Measurements from ENCODE around the gene ELOVL6. TPM values are rescaled to one million over a fixed set of nuclear protein-coding genes. Genes with fewer than 3 reads are reported as not detected.
A peak's percentile ranks its signal among the peaks of the same experiment; 100 is the strongest.

Gene ELOVL6
- total RNA-seq, 2 experiments from 2014 or later, result 8.5 to 9.7 TPM

- DNase-seq, result no peak
- H3K27ac Mint-ChIP-seq, result no peak overlapping the region
- CTCF ChIA-PET, result no interaction called here
- peaks cover 8% of the 10 kb centered on the region for H3K9me3 Mint-ChIP-seq
- H3K4me3 Mint-ChIP-seq, result no peak overlapping the region
- intact Hi-C loops (cut with micrococcal nuclease), result no loop called here
- POLR2A ChIA-PET, result no interaction called here
- peaks cover 6% of the 10 kb centered on the region for H3K36me3 Mint-ChIP-seq
- H3K27me3 Mint-ChIP-seq, result no peaks in the 10 kb centered on the region
- H3K4me1 Mint-ChIP-seq (ENCODE audit: low read depth), result peaks cover 2% of the 10 kb centered on the region
Measured at GRCh38 chr4:110075891-110076290, 122.5 kb downstream of the ELOVL6 start.

- peaks cover 2% of the 10 kb centered on the region for H3K4me1 Mint-ChIP-seq (ENCODE audit: low read depth)
- no peaks in the 10 kb centered on the region for H3K27me3 Mint-ChIP-seq
- H3K9me3 Mint-ChIP-seq, result peaks cover 8% of the 10 kb centered on the region
- DNase-seq, result no peak
- ChIA-PET CTCF (no interaction called here), POLR2A (interaction anchor here (0.5 kb wide), 1 partner anchor 18 kb away, joined by 4 read pairs; no protein-coding TSS in a partner anchor)
- no peak overlapping the region for H3K27ac Mint-ChIP-seq
- intact Hi-C loops (cut with micrococcal nuclease), result no loop called here
- H3K36me3 Mint-ChIP-seq, result peaks cover 6% of the 10 kb centered on the region
- no peak overlapping the region for H3K4me3 Mint-ChIP-seq
Measured at GRCh38 chr4:110075083-110075738, 123.2 kb downstream of the ELOVL6 start.

GRCh38 chr4:110074570-110074969, 123.8 kb downstream of the ELOVL6 start:
- H3K27me3 Mint-ChIP-seq, result no peaks in the 10 kb centered on the region
- no peak for DNase-seq
- CTCF ChIA-PET, result no interaction called here
- H3K4me1 Mint-ChIP-seq (ENCODE audit: low read depth), result peaks cover 2% of the 10 kb centered on the region
- H3K36me3 Mint-ChIP-seq, result peaks cover 5% of the 10 kb centered on the region
- no peak overlapping the region for H3K27ac Mint-ChIP-seq
- no peak overlapping the region for H3K4me3 Mint-ChIP-seq
- H3K9me3 Mint-ChIP-seq, result peaks cover 8% of the 10 kb centered on the region
- intact Hi-C loops (cut with micrococcal nuclease), result no loop called here
- POLR2A ChIA-PET, result interaction anchor here (0.5 kb wide), 1 partner anchor 17 kb away, joined by 4 read pairs; no protein-coding TSS in a partner anchor

GRCh38 chr4:110073053-110073845, 125.2 kb downstream of the ELOVL6 start:
- Mint-ChIP-seq H3K4me3 (no peak overlapping the region), H3K27me3 (no peaks in the 10 kb centered on the region), H3K9me3 (peaks cover 8% of the 10 kb centered on the region), H3K4me1 (ENCODE audit: low read depth) (peaks cover 2% of the 10 kb centered on the region), H3K36me3 (peaks cover 2% of the 10 kb centered on the region), H3K27ac (no peak overlapping the region)
- POLR2A ChIA-PET, result no interaction called here
- intact Hi-C loops (cut with micrococcal nuclease), result no loop called here
- no peak for DNase-seq
- CTCF ChIA-PET, result no interaction called here

GRCh38 chr4:110071466-110071865, 126.9 kb downstream of the ELOVL6 start:
- intact Hi-C loops (cut with micrococcal nuclease), result no loop called here
- Mint-ChIP-seq H3K27ac (no peak overlapping the region), H3K4me3 (no peak overlapping the region), H3K9me3 (no peaks in the 10 kb centered on the region), H3K4me1 (ENCODE audit: low read depth) (peaks cover 2% of the 10 kb centered on the region), H3K36me3 (no peaks in the 10 kb centered on the region), H3K27me3 (no peaks in the 10 kb centered on the region)
- ChIA-PET CTCF (no interaction called here), POLR2A (no interaction called here)
- DNase-seq, result no peak

- no peaks in the 10 kb centered on the region for H3K9me3 Mint-ChIP-seq
- intact Hi-C loops (cut with micrococcal nuclease), result no loop called here
Measured at GRCh38 chr4:110068248-110068647, 130.2 kb downstream of the ELOVL6 start.

GRCh38 chr4:110064934-110065333, 133.5 kb downstream of the ELOVL6 start:
- H3K27ac Mint-ChIP-seq, result no peak overlapping the region
- peaks cover 12% of the 10 kb centered on the region for H3K4me1 Mint-ChIP-seq (ENCODE audit: low read depth)
- no peak overlapping the region for H3K4me3 Mint-ChIP-seq
- H3K9me3 Mint-ChIP-seq, result no peaks in the 10 kb centered on the region
- intact Hi-C loops (cut with micrococcal nuclease), result no loop called here
- no peaks in the 10 kb centered on the region for H3K27me3 Mint-ChIP-seq
- ChIA-PET POLR2A (no interaction called here), CTCF (interaction anchor here (1.3 to 1.6 kb wide), 2 partner anchors 14 to 16 kb away, joined by 3 to 7 read pairs; no protein-coding TSS in a partner anchor)
- no peak for DNase-seq
- H3K36me3 Mint-ChIP-seq, result no peaks in the 10 kb centered on the region

More at GRCh38 chr4:110068248-110068647, 130.2 kb downstream of the ELOVL6 start:
- ChIA-PET CTCF (interaction anchor here (0.8 kb wide), 1 partner anchor 17 kb away, joined by 4 read pairs; no protein-coding TSS in a partner anchor), POLR2A (interaction anchor here (0.6 kb wide), 1 partner anchor 21 kb away, joined by 3 read pairs; no protein-coding TSS in a partner anchor)
- Mint-ChIP-seq H3K4me1 (ENCODE audit: low read depth) (no peaks in the 10 kb centered on the region), H3K36me3 (no peaks in the 10 kb centered on the region), H3K27ac (no peak overlapping the region), H3K27me3 (no peaks in the 10 kb centered on the region), H3K4me3 (no peak overlapping the region)
- no peak for DNase-seq

GRCh38 chr4:110064295-110064694, 134.1 kb downstream of the ELOVL6 start:
- H3K4me1 Mint-ChIP-seq (ENCODE audit: low read depth), result peaks cover 18% of the 10 kb centered on the region
- no peaks in the 10 kb centered on the region for H3K9me3 Mint-ChIP-seq
- CTCF ChIA-PET, result interaction anchor here (1.3 to 1.6 kb wide), 2 partner anchors 14 to 16 kb away, joined by 3 to 7 read pairs; no protein-coding TSS in a partner anchor
- intact Hi-C loops (cut with micrococcal nuclease), result no loop called here
- POLR2A ChIA-PET, result no interaction called here
- no peaks in the 10 kb centered on the region for H3K36me3 Mint-ChIP-seq
- H3K4me3 Mint-ChIP-seq, result no peak overlapping the region
- no peaks in the 10 kb centered on the region for H3K27me3 Mint-ChIP-seq
- DNase-seq, result no peak
- H3K27ac Mint-ChIP-seq, result no peak overlapping the region

- H3K27ac Mint-ChIP-seq, result no peak overlapping the region
- ChIA-PET CTCF (interaction anchor here (1.0 kb wide), 1 partner anchor 13 kb away, joined by 3 read pairs; no protein-coding TSS in a partner anchor), POLR2A (no interaction called here)
- no peaks in the 10 kb centered on the region for H3K9me3 Mint-ChIP-seq
- intact Hi-C loops (cut with micrococcal nuclease), result no loop called here
- no peak for DNase-seq
- H3K4me1 Mint-ChIP-seq (ENCODE audit: low read depth), result peaks cover 28% of the 10 kb centered on the region
- no peaks in the 10 kb centered on the region for H3K36me3 Mint-ChIP-seq
- H3K4me3 Mint-ChIP-seq, result no peak overlapping the region
- H3K27me3 Mint-ChIP-seq, result no peaks in the 10 kb centered on the region
Measured at GRCh38 chr4:110062166-110062565, 136.2 kb downstream of the ELOVL6 start.

- Mint-ChIP-seq H3K27ac (no peak overlapping the region), H3K9me3 (no peaks in the 10 kb centered on the region), H3K4me1 (ENCODE audit: low read depth) (peaks cover 28% of the 10 kb centered on the region), H3K36me3 (no peaks in the 10 kb centered on the region), H3K4me3 (no peak overlapping the region), H3K27me3 (no peaks in the 10 kb centered on the region)
- CTCF ChIA-PET, result interaction anchor here (1.1 to 1.4 kb wide), 2 partner anchors 63 to 136 kb away, joined by 3 to 4 read pairs; no protein-coding TSS in a partner anchor
- POLR2A ChIA-PET, result no interaction called here
- intact Hi-C loops (cut with micrococcal nuclease), result no loop called here
- DNase-seq, result no peak
Measured at GRCh38 chr4:110061076-110061475, 137.3 kb downstream of the ELOVL6 start.

- peaks cover 34% of the 10 kb centered on the region for H3K4me1 Mint-ChIP-seq (ENCODE audit: low read depth)
- CTCF ChIA-PET, result interaction anchor here (1.0 to 1.4 kb wide), 3 partner anchors 11 to 137 kb away, joined by 4 read pairs; no protein-coding TSS in a partner anchor
Measured at GRCh38 chr4:110059556-110060191, 138.7 kb downstream of the ELOVL6 start.

GRCh38 chr4:110058677-110059076, 139.7 kb downstream of the ELOVL6 start:
- intact Hi-C loops (cut with micrococcal nuclease), result loop anchor here (1.0 kb wide), 1 partner anchor 30 kb away; no protein-coding TSS in a partner anchor
- no peak for DNase-seq
- Mint-ChIP-seq H3K27ac (peak overlapping the region; percentile 16), H3K9me3 (no peaks in the 10 kb centered on the region), H3K4me3 (no peak overlapping the region), H3K36me3 (no peaks in the 10 kb centered on the region), H3K27me3 (no peaks in the 10 kb centered on the region), H3K4me1 (ENCODE audit: low read depth) (peaks cover 34% of the 10 kb centered on the region)
- ChIA-PET CTCF (interaction anchor here (0.7 to 1.3 kb wide), 3 partner anchors 9 to 475 kb away, joined by 3 to 5 read pairs (median 4); no protein-coding TSS in a partner anchor), POLR2A (interaction anchor here (1.0 kb wide), 1 partner anchor 138 kb away, joined by 4 read pairs; no protein-coding TSS in a partner anchor)

More at GRCh38 chr4:110059556-110060191, 138.7 kb downstream of the ELOVL6 start:
- H3K27ac Mint-ChIP-seq, result peak overlapping the region; percentile 69
- no peak overlapping the region for H3K4me3 Mint-ChIP-seq
- H3K9me3 Mint-ChIP-seq, result no peaks in the 10 kb centered on the region
- intact Hi-C loops (cut with micrococcal nuclease), result loop anchor here (1.0 kb wide), 1 partner anchor 29 kb away; no protein-coding TSS in a partner anchor
- no peaks in the 10 kb centered on the region for H3K27me3 Mint-ChIP-seq
- POLR2A ChIA-PET, result interaction anchor here (1.0 kb wide), 1 partner anchor 137 kb away, joined by 4 read pairs; no protein-coding TSS in a partner anchor
- DNase-seq, result no peak
- H3K36me3 Mint-ChIP-seq, result no peaks in the 10 kb centered on the region
